Measurements from ENCODE around the gene SCYGR8.
"Not testable (repeated sequence)": the region's sequence is repeated elsewhere in the genome, so short reads cannot be mapped to it uniquely, and the experiment has no call there.

SCYGR8 gene, protein sequence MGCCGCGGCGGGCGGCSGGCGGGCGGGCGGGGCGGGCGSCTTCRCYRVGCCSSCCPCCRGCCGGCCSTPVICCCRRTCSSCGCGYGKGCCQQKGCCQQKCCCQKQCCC

DNA sequence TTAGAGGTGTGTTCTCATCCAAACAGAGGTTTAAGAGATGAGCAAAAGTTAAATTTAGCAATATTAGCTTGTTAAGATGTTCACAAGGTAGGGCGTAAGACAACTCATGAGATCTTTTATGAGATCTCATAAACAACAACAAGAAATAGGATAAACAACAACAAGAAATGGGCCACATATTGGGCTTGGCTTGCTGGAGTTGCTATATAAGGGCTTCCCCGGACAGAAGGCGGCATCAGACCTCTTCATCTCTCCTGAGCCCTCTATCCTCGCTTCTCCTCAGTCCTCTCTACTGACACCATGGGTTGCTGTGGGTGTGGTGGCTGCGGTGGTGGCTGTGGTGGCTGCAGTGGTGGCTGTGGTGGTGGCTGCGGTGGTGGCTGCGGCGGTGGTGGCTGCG lies at the start of gene SCYGR8:
TSS of gene SCYGR8 (plus strand) at position 301 of the 400 bp plus-strand sequence. CDS start at position 301, 0 bp downstream.
- Mint-ChIP-seq H3K4me3 (no peak within 1 kb of the TSS), H3K36me3 (no peaks in the 10 kb centered on the region), H3K4me1 (no peaks in the 10 kb centered on the region), H3K27me3 (peaks cover 4% of the 10 kb centered on the region), H3K27ac (no peak within 1 kb of the TSS), H3K9me3 (no peaks in the 10 kb centered on the region)

DNA sequence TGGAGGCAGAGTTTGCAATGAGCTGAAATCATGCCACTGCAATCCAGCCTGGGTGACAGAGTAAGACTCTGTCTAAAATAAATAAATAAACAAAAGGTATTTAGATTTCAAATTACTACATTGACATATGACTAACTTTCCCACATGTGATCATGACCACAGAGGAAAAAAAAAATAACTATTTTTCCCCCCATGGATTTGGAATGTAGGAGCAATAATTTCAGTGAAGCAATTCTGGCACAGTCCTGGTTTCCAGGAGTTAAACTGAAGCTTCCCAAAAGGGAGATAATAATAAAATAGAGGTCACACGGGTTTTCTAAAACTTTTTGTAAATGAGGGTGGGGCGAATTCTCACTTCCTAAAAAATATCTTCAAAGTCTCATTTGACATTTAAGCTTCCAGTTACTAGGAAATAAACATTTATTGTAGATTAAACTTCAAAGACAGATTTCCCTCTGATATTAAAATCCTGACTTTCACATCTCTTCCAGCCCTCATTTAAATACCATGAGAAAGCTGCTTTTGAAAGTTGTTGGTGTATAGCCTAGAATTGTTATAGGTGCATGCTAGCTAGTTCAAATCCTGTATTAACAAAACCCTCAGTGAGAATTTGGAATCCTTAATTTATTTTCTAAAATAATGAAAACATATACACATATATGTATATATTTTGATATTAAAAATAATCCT lies 48.6 kb upstream of the SCYGR8 start:
- no peaks in the 10 kb centered on the region for H3K4me1 Mint-ChIP-seq
- no peak overlapping the region for H3K27ac Mint-ChIP-seq
- no peak overlapping the region for H3K4me3 Mint-ChIP-seq
- H3K27me3 Mint-ChIP-seq: peaks cover 1% of the 10 kb centered on the region
- H3K36me3 Mint-ChIP-seq: no peaks in the 10 kb centered on the region
- H3K9me3 Mint-ChIP-seq: no peaks in the 10 kb centered on the region

DNA sequence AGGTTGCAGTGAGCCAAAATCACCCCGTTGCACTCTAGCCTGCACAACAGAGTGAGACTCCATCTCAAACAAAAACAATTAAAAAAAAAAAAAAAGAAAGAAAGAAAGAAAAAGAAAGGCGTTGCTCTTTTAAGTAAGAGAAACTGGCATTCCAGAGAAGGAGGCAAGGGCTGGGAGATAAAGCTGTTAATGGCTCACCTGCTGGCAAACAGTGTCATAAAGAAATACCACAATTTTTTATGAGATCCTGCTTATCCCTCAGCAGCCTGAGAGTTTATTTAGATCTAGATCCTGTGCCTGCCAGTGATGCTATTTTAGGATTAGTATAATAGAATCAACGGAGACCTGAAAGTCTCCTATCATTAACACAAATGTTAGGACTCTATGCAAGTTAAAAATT lies 44.1 kb upstream of the SCYGR8 start:
- no peaks in the 10 kb centered on the region for H3K4me1 Mint-ChIP-seq
- no peak overlapping the region for H3K27ac Mint-ChIP-seq
- no peaks in the 10 kb centered on the region for H3K9me3 Mint-ChIP-seq
- no peak overlapping the region for H3K4me3 Mint-ChIP-seq
- no peaks in the 10 kb centered on the region for H3K36me3 Mint-ChIP-seq
- peaks cover 10% of the 10 kb centered on the region for H3K27me3 Mint-ChIP-seq

DNA sequence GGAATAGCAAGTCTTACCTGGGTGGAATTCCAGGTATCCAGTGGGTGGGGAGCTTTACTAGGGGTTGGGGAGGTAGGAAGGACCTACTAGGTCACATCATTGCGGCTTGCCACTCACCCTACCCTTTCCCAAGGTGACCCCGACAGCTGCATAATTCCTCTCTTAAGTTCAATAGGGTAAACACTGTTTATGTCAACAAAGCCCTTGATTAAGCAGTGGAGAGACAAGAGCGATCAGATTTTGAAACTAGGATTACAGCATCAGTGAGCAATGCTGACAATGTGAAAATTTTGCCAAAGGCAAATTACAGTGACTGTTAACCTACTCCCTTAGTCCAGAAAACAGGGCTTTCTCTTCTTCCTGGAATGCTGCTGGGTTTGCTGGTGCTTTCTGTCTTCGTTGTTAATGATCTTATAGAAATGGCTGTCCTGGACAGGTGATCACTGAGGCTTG lies 42.4 kb upstream of the SCYGR8 start:
- H3K36me3 Mint-ChIP-seq: no peaks in the 10 kb centered on the region
- H3K27me3 Mint-ChIP-seq: peaks cover 14% of the 10 kb centered on the region
- H3K4me1 Mint-ChIP-seq: no peaks in the 10 kb centered on the region
- no peaks in the 10 kb centered on the region for H3K9me3 Mint-ChIP-seq
- no peak overlapping the region for H3K4me3 Mint-ChIP-seq
- H3K27ac Mint-ChIP-seq: no peak overlapping the region

- no peak overlapping the region for H3K4me3 Mint-ChIP-seq
- H3K4me1 Mint-ChIP-seq: no peaks in the 10 kb centered on the region
- H3K9me3 Mint-ChIP-seq: no peaks in the 10 kb centered on the region
- H3K36me3 Mint-ChIP-seq: no peaks in the 10 kb centered on the region
- no peak overlapping the region for H3K27ac Mint-ChIP-seq
- peaks cover 14% of the 10 kb centered on the region for H3K27me3 Mint-ChIP-seq
Measured at GRCh38 chr2:227703961-227704360, 41.7 kb upstream of the SCYGR8 start.

DNA sequence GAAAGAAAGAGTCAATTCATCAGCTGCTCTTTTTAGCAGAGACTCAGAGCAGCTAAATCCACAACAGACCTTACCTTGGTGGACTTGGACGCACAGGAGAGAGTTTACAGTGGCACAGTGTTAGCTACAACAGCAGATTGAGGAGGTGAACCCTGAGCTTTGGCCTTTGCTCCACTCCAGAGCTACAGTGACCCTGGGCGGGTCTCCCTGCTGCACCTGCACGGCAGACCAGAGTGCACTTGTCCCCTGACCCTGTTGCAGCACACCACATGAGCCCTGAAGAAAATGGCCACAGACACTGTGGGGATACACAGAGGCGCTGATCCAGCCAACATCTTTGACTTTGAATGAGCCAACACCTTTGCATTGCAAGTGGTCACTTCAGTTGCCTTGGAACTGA lies 38.8 kb upstream of the SCYGR8 start:
- Mint-ChIP-seq H3K27me3 (peaks cover 14% of the 10 kb centered on the region), H3K27ac (no peak overlapping the region)

GRCh38 chr2:227707390-227707789 lies 38.3 kb upstream of the SCYGR8 start:
- H3K4me3 Mint-ChIP-seq: no peak overlapping the region
- H3K9me3 Mint-ChIP-seq: no peaks in the 10 kb centered on the region
- no peak overlapping the region for H3K27ac Mint-ChIP-seq
- H3K27me3 Mint-ChIP-seq: peaks cover 14% of the 10 kb centered on the region
- no peaks in the 10 kb centered on the region for H3K36me3 Mint-ChIP-seq
- no peaks in the 10 kb centered on the region for H3K4me1 Mint-ChIP-seq

More for the DNA sequence above, 38.8 kb upstream of the SCYGR8 start:
- no peak overlapping the region for H3K4me3 Mint-ChIP-seq
- no peaks in the 10 kb centered on the region for H3K9me3 Mint-ChIP-seq
- no peaks in the 10 kb centered on the region for H3K4me1 Mint-ChIP-seq
- H3K36me3 Mint-ChIP-seq: no peaks in the 10 kb centered on the region

GRCh38 chr2:227710986-227711385 lies 34.7 kb upstream of the SCYGR8 start:
- H3K36me3 Mint-ChIP-seq: no peaks in the 10 kb centered on the region
- H3K9me3 Mint-ChIP-seq: no peaks in the 10 kb centered on the region
- no peaks in the 10 kb centered on the region for H3K4me1 Mint-ChIP-seq
- no peak overlapping the region for H3K4me3 Mint-ChIP-seq
- H3K27me3 Mint-ChIP-seq: peaks cover 9% of the 10 kb centered on the region
- H3K27ac Mint-ChIP-seq: no peak overlapping the region

- H3K9me3 Mint-ChIP-seq: no peaks in the 10 kb centered on the region
- H3K27ac Mint-ChIP-seq: no peak overlapping the region
- H3K27me3 Mint-ChIP-seq: peaks cover 9% of the 10 kb centered on the region
- no peaks in the 10 kb centered on the region for H3K4me1 Mint-ChIP-seq
- no peaks in the 10 kb centered on the region for H3K36me3 Mint-ChIP-seq
- no peak overlapping the region for H3K4me3 Mint-ChIP-seq
Measured at GRCh38 chr2:227713291-227713690, 32.4 kb upstream of the SCYGR8 start.

DNA sequence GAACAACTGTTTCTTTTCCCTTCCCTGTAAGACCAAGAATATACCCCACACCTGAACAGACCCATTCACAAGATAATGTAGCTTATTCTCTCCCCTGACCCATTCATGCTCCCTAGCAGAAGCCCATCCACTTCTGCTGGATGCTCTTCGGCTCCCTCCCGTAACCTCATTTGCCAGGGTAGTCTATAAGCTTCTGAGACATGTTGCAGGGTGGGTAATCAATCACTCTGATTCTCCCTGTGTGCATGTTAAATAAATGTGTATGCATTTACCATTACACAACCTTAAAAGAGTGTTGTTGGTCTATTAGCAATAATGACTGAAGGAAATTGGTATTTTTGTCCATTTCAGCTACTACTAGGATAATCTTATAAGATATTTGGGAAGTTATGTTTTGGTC lies 29.2 kb upstream of the SCYGR8 start:
- Mint-ChIP-seq H3K36me3 (no peaks in the 10 kb centered on the region), H3K27me3 (peaks cover 10% of the 10 kb centered on the region), H3K27ac (no peak overlapping the region), H3K4me1 (no peaks in the 10 kb centered on the region), H3K4me3 (no peak overlapping the region), H3K9me3 (no peaks in the 10 kb centered on the region)

DNA sequence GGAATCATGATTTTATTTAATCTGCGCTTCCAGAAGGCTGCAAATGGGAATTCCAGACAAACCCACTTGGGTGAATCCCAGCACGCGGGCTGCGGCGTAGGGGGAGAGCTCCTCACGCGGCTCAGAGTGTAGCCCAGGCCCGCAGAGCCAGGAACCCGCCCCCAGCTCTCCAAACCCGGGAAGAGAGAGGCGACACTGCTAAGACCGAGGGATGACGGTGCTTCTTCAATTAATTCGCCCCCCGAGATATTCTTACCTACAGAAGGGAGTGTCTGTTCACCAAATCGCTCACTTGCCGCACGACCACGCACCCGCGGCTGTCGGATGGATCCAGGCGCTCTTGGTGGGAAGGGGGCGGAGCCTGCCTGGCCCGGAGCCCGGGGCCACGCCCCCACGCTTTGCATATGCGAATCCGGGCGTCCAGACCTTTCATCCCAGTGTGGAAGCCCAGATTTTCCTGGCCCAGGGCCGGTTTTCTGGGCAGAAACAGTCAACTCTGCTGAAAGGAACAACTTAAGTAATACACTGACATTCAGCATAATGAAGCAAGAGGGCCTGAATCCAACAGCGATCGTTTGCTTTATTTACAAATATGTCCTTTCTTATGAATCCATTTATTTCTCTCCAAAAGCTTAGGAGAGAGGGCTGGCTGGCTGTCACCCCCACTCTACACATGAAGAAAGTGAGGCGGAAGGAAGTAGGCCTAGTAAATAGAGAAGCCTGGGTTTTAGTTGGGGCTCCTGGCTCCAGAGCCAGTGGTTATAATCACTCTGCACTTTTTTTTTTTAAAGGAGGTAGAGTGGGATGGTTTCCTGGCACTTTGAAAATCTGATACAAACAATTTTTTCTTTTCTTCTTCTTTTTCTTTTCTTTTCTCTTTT lies 27.8 kb upstream of the SCYGR8 start, which contains the start of gene SLC19A3:
TSS of gene SLC19A3 (minus strand) at position 342 of the 881 bp plus-strand sequence. CDS start 15,710 bp downstream, outside the sequence.
- H3K27me3 Mint-ChIP-seq: peaks cover 10% of the 10 kb centered on the region
- no peaks in the 10 kb centered on the region for H3K9me3 Mint-ChIP-seq
- no peaks in the 10 kb centered on the region for H3K36me3 Mint-ChIP-seq
- no peak within 1 kb of the TSS for H3K4me3 Mint-ChIP-seq
- H3K27ac Mint-ChIP-seq: no peak within 1 kb of the TSS
- no peaks in the 10 kb centered on the region for H3K4me1 Mint-ChIP-seq

GRCh38 chr2:227719641-227720040 lies 26.1 kb upstream of the SCYGR8 start:
- no peak overlapping the region for H3K4me3 Mint-ChIP-seq
- no peaks in the 10 kb centered on the region for H3K4me1 Mint-ChIP-seq

GRCh38 chr2:227720680-227721079 lies 25.0 kb upstream of the SCYGR8 start:
- H3K27me3 Mint-ChIP-seq: peaks cover 12% of the 10 kb centered on the region
- no peaks in the 10 kb centered on the region for H3K4me1 Mint-ChIP-seq
- H3K36me3 Mint-ChIP-seq: no peaks in the 10 kb centered on the region
- no peak overlapping the region for H3K4me3 Mint-ChIP-seq
- no peaks in the 10 kb centered on the region for H3K9me3 Mint-ChIP-seq
- no peak overlapping the region for H3K27ac Mint-ChIP-seq

More at GRCh38 chr2:227719641-227720040, 26.1 kb upstream of the SCYGR8 start:
- Mint-ChIP-seq H3K9me3 (no peaks in the 10 kb centered on the region), H3K27ac (no peak overlapping the region), H3K27me3 (peaks cover 14% of the 10 kb centered on the region), H3K36me3 (no peaks in the 10 kb centered on the region)

DNA sequence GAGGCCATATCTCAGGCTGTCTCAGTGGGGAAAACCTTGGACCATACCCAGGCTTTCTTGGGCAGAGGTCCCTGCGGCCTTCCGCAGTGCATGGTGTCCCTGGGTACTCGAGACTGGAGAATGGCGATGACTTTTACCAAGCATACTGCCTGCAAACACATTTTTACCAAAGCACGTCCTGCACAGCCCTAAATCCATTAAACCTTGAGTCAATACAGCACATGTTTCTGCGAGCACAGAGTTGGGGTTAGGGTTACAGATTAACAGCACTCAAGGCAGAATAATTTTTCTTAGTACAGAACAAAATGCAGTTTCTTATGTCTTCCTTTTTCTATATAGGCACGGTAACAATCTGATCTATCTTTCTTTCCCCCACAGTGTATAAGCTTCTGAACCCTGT lies 22.9 kb upstream of the SCYGR8 start:
- H3K4me1 Mint-ChIP-seq, H3K27me3 Mint-ChIP-seq: not testable (repeated sequence)

DNA sequence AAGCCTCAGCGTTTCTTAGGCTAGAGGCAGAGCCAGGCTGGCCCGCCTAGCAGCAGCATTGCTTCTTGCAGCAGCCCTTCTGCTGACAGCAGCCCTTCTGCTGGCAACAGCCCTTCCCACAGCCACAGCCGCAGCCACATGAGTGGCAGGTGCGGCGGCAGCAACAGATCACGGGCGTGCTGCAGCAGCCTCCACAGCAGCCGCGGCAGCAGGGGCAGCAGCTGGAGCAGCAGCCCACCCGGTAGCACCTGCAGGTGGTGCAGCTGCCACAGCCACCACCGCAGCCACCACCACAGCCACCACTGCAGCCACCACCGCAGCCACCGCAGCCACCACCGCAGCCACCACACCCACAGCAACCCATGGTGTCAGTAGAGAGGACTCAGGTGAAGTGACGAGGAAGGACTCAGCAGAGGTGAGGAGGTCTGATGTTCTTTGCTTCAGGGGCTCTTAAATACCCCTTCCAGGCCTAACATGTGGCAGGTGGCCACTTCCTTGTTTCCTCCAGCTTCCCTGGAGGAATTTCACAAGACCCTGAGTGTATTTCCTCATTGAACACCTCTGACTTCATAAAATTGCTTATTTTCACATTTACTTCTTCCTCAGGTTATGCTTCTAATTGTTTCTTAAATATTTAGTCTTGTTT lies 21.2 kb upstream of the SCYGR8 start, which contains the start of gene SCYGR6:
TSS of gene SCYGR6 (minus strand) at position 364 of the 646 bp plus-strand sequence. CDS start at position 364, 0 bp downstream.
- no peak within 1 kb of the TSS for H3K4me3 Mint-ChIP-seq
- H3K36me3 Mint-ChIP-seq: no peaks in the 10 kb centered on the region
- H3K4me1 Mint-ChIP-seq: no peaks in the 10 kb centered on the region
- H3K27ac Mint-ChIP-seq: no peak within 1 kb of the TSS
- peaks cover 6% of the 10 kb centered on the region for H3K27me3 Mint-ChIP-seq
- no peaks in the 10 kb centered on the region for H3K9me3 Mint-ChIP-seq

More for the DNA sequence above, 22.9 kb upstream of the SCYGR8 start:
- not testable (repeated sequence) for H3K9me3 Mint-ChIP-seq, H3K4me3 Mint-ChIP-seq, H3K36me3 Mint-ChIP-seq, H3K27ac Mint-ChIP-seq

All from activated naive CD4-positive, alpha-beta T cell treated with anti-CD3 and anti-CD28 coated beads, Interleukin-2, amount 50 U/mL, for 24 hours (primary cell).